ENCODE data around the gene SIRT6.
"Not testable (repeated sequence)": the region's sequence is repeated elsewhere in the genome, so short reads cannot be mapped to it uniquely, and the experiment has no call there.

The SIRT6 gene

DNA sequence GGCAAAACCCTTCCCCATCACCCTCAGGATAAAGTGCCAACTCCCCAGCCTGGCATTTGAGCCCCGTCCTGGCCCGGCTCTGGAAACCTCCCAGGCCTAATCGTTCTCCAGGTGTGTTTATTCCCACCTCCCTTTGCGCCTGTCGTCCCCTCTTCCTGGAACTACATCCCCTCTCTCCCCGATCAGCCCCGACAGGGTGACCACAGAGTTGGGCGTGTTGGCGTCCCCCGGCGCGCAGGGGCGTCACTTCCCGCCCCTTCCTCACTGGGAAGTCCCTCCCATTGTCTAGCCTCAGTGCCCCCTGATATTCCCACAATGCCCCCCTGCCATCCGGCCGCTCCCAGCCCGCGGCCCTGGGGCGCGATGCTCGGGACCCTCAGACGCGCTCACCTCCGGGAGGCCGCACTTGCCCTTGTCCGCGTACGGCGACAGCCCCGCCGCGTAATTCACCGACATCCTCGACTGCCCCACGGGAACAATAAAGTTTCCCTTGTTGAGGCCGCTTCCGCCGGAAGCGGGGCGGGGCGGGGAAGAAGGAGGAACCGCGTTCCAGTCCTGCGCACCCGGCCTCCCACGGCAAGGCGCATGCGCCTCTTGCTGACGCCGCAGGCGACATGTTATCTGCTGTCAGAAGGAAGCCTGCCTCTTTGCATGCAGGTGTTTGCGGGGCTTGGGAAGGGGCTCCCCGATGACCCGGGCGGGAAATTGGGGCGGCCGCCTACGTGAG is at the start of gene SIRT6, which contains the start of gene ANKRD24:
TSS of gene SIRT6 (minus strand) at position 480 of the 727 bp plus-strand sequence. CDS start at position 456, 24 bp downstream.
TSS of gene ANKRD24 (plus strand) at position 606 of the 727 bp plus-strand sequence. CDS start 3,737 bp downstream, outside the sequence.
- no peak for TF ChIP-seq ZFX (IDR thresholded peaks at IDR 0.05; ENCODE audit: borderline replicate concordance)
- TF ChIP-seq, protein P1, sequence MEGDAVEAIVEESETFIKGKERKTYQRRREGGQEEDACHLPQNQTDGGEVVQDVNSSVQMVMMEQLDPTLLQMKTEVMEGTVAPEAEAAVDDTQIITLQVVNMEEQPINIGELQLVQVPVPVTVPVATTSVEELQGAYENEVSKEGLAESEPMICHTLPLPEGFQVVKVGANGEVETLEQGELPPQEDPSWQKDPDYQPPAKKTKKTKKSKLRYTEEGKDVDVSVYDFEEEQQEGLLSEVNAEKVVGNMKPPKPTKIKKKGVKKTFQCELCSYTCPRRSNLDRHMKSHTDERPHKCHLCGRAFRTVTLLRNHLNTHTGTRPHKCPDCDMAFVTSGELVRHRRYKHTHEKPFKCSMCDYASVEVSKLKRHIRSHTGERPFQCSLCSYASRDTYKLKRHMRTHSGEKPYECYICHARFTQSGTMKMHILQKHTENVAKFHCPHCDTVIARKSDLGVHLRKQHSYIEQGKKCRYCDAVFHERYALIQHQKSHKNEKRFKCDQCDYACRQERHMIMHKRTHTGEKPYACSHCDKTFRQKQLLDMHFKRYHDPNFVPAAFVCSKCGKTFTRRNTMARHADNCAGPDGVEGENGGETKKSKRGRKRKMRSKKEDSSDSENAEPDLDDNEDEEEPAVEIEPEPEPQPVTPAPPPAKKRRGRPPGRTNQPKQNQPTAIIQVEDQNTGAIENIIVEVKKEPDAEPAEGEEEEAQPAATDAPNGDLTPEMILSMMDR (IDR thresholded peaks at IDR 0.05): no peak
- peak within 1 kb of the TSS; percentile 67 for H3K27ac ChIP-seq

DNA sequence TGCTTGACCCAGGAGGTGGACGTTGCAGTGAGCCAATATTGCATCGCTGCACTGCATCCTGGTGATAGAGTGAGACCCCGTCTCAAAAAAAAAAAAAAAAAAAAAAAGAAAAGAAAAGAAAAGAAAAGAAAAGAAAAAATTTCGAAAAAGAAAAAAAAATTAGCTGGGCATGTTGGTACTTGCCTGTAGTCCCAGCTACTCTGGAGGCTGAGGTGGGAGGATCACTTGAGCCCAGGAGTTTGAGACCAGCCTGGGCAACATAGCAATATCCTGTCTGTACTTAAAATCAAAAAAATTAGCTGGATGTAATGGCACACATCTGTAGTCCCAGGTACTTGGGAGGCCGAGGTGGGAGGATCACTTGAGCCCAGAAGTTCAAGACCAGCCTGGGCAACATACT is 49.8 kb upstream of the SIRT6 start:
- not testable (repeated sequence) for H3K27ac ChIP-seq

DNA sequence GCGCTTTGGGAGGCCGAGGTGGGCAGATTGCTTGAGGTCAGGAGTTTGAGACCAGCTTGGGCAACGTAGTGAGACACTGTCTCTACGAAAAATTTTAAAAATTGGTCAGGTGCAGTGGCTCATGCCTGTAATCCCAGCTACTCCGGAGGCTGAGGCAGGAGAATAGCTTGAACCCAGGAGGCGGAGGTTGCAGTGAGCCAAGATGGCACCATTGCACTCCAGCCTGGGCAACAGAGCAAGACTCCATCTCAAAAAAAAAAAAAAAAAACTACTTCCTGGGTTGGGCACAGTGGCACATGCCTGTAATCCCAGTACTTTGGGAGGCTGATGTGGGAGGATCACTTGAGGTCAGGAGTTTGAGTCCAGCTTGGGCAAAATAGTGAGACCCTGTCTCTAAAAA is 49.2 kb upstream of the SIRT6 start:
- not testable (repeated sequence) for H3K27ac ChIP-seq

DNA sequence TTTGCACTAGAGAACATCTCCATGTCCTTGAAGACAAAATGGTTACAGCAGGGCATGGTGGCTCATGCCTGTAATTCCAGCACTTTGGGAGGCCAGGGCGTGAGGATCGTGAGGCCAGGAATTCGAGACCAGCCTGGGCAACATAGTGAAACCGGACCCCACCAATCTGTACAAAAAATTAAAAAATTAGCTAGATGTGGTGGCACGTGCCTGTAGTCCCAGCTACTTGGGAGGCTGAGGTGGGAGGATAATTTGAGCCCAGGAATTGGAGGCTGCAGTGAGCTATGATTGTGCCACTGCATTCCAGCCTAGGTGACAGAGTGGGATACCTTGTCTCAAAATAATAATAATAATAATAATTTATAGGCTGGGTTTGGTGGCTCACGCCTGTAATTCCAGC is 47.9 kb upstream of the SIRT6 start:
- H3K27ac ChIP-seq: not testable (repeated sequence)

DNA sequence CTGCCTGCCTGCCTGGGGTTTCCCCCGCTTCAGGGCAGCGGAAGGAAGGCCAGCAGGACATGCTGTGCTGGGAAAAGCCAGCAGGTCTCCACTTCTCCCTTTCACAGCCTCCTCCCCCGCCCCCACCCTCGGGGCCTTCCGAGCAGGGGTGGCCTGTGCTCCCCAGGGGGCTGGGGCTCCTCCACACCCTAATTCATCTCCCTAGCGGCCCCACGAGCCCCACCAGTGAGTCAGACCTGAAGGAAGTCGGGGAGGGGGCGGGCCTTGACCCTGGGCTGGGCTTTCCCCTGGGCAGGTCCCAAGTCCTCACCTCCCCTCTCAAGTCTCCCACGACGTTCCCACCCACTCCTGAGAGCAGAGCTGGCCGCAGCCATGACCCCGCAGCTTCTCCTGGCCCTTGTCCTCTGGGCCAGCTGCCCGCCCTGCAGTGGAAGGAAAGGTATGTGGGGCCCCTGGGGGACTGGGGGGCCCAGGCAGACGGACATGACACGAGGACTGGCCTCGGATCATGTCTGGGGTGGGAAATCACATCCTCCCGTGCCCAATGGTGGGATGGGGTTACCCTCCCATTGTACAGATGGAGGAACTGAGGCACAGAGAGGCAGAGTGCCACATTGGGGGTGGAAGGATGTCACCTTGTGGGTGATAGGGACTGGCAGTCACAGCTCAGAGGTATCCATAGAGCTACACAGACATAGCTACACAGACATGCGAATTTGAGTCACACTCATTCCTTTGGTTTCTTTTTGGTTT is 47.0 kb upstream of the SIRT6 start, which contains the start of gene EBI3:
TSS of gene EBI3 (plus strand) at position 345 of the 753 bp plus-strand sequence. CDS start at position 373, 28 bp downstream.
- no peak within 1 kb of the TSS for H3K27ac ChIP-seq
- TF ChIP-seq ZFX (IDR thresholded peaks at IDR 0.05; ENCODE audit: borderline replicate concordance): no peak

DNA sequence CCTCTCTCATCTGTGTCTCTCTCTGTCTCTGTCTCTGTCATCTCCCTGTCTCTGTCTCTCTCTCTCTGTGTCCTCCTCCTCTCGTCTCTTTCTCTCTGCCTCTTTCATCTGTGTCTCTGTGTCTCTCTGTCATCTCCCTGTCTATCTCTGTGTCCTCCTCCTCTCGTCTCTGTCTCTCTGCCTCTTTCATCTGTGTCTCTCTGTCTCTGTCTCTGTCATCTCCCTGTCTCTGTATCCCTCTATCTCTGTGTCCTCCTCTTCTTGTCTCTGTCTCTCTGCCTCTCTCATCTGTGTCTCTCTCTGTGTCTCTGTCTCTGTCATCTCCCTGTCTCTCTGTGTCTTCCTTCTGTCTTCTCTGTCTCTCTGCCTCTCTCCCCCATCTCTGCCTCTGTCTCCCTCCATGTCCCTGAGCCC is 46.4 kb upstream of the SIRT6 start:
- TF ChIP-seq ZFX (IDR thresholded peaks at IDR 0.05; ENCODE audit: borderline replicate concordance): no peak
- TF ChIP-seq, protein P1 (IDR thresholded peaks at IDR 0.05): no peak
- no peak overlapping the region for H3K27ac ChIP-seq

DNA sequence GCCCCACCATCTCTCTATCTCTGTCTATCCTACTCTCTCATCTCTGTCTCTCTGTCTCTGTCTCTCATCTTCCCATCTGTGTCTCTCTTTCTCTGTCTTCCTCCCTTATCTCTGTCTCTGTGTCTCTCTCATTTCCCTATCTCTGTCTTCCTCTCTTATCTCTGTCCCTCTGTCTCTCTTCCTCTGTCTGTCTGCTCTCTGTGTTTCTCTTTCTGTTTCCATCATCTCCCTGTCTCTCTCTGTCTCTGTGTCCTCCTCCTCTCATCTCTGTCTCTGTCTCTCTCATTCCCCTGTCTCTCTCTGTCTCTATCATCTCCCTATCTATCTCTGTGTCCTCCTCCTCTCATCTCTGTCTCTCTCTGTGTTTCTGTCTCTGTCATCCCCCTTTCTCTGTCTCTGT is 45.4 kb upstream of the SIRT6 start:
- no peak overlapping the region for H3K27ac ChIP-seq
- TF ChIP-seq, protein P1 (IDR thresholded peaks at IDR 0.05): no peak
- no peak for TF ChIP-seq ZFX (IDR thresholded peaks at IDR 0.05; ENCODE audit: borderline replicate concordance)

DNA sequence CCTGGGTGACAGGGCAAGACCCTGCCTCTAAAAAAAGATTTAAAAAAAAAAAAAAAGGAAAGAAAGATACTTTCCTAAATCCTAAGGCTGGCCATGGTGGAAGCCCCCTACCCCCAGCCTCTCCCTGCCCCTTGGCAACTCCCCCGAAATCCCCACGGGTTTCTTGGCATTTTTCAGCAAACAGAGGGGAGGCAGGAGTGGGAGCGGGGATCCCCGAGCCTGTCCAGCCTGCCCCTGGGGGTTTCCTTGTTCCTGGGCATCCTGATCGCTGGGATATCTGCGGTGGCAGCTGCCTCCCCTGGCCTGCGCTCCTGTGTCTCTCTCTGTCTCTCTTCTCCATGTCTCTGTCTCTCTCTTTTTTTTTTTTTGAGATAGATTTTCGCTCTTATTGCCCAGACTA is 43.5 kb upstream of the SIRT6 start:
- H3K27ac ChIP-seq: no peak overlapping the region

DNA sequence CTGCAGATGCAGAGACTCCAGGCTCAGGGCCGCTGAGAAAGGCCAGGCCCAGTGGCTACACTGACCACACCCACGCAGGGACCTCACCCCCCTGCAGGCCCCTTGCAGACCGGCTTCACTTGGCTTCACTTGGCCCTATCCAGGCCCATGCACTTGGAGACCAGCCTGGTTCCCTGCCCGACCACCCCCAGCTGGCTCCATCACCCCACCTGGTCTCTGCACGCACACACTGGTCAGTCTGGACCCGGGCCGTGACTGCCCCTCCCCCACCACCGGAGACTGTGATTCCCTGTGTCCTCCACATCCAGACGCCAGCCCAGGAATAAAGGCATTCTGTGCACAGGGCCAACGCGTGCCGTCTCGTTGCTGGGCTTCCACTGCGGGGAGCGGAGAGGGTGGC is 42.1 kb upstream of the SIRT6 start:
- no peak for TF ChIP-seq ZFX (IDR thresholded peaks at IDR 0.05; ENCODE audit: borderline replicate concordance)
- TF ChIP-seq, protein P1 (IDR thresholded peaks at IDR 0.05): no peak
- H3K27ac ChIP-seq: no peak overlapping the region

More for the DNA sequence above, 43.5 kb upstream of the SIRT6 start:
- TF ChIP-seq, protein P1 (IDR thresholded peaks at IDR 0.05): no peak
- no peak for TF ChIP-seq ZFX (IDR thresholded peaks at IDR 0.05; ENCODE audit: borderline replicate concordance)

All from 22Rv1 (cell line).